ENCODE measurements around the gene OR2L2.
"Not testable (repeated sequence)": the region's sequence is repeated elsewhere in the genome, so short reads cannot be mapped to it uniquely, and the experiment has no call there.

Gene OR2L2

GRCh38 chr1:248029770-248030169, at the start of gene OR2L2:
OR2L2 (plus strand) TSS chr1:248030070; CDS start chr1:248038268, 8,198 bp downstream.
- DNase-seq, result no peak

- no peak for DNase-seq
Observed at GRCh38 chr1:247992986-247993385, 36.9 kb upstream of the OR2L2 start.

DNA sequence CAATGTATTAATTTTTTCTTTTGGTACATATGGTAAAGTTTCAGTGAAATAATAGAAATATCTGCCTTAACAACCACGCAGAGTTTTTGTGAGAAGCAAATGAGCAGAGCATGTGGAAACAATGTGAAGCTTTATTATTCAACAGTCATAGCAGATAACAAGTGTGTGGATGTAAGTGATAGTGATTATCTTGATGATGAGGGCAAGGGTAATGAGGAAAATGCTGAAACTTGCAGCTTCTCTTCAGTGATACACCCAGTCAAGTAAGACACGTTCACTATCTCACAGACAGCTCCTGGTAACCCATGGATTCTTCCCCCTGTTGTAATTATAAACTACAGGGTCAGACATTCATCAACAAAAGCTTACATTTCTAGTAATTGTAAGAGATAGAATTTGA, 31.1 kb upstream of the OR2L2 start:
- no peak for DNase-seq

- DNase-seq, result no peak
Observed at GRCh38 chr1:248000169-248000568, 29.7 kb upstream of the OR2L2 start.

DNA sequence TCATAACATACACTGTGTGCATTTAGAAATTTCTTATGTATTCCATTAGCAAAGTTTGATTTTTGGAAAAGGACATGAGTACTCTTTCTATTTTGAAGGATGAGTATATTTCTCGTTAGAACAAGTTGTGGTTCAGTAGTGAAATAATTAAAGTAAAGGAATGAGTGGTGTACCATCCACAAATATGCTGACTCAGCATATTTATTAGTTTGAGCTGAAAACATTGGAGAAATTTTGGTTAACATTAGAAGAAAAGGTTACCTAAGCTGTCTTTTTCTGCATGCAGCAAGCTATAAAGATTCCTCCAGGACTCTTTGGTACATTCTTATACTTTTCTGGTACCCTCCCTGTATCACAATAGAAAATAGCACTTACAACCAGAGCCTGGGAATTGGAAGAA, 22.1 kb upstream of the OR2L2 start:
- no peak for DNase-seq

DNA sequence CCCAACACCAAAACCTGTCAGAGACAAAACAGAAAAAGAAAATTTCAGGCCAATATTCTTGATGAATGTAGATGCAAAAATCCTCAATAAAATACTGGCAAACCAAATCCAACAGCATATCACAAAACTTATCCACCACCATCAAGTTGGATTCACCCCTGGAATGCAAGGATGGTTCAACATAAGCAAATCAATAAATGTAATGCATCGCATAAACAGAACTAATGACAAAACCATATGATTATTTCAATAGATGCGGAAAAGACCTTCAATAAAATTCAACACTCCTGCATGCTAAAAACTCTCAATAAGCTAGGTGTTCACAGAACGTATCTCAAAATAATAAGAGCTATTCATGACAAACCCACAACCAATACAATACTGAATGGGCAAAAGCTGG, 20.2 kb upstream of the OR2L2 start:
- no peak for DNase-seq

- DNase-seq, result no peak
Observed at GRCh38 chr1:248013229-248013710, 16.6 kb upstream of the OR2L2 start, which contains the start of gene OR2L5. OR2L5 (plus strand) TSS chr1:248013660; CDS start chr1:248021948, 8,288 bp downstream.

DNA sequence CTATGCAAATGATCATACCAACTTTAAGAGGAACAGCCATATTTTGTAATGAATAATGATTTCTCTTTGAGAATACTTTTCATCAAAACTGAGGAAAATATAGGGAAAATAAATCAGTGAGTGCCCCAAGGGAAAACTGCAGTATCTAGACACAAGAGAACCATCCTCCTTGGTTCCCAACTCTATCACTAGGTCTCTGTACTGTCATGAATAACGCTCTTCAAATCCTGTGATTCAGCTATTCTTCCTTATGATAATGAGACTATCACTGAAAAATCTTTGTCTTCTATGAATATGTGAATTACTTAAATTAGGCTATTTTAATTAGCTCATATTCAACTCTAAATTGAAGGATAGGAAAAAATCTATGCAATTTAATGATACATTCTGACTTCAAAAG, 14.1 kb upstream of the OR2L2 start:
- no peak for DNase-seq

GRCh38 chr1:248045209-248045608, 15.3 kb downstream of the OR2L2 start:
- DNase-seq, result no peak

DNA sequence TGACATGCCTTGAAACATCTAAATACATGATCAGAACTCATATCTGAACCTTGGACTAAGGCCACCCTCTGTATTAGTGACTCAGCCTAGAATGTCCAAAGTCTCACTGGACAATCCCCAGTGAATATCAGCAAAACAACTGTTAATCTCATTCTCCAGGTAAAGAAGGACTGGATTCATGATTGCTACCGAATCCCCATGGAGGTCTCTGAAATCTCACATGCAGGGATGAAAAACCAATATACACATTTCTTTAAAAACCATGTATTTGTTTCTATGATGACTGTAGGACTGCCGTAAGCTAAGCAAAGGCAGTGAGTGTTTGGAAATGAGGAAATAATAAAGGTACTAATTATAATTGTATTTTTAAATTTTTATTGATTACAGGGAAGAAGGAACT, 16.7 kb downstream of the OR2L2 start, which contains the start of gene OR2L3:
Gene OR2L3, plus strand, starts transcription at position 301 of the 400 bp plus-strand sequence. CDS start 13,846 bp downstream, outside the sequence.
- DNase-seq, result no peak

DNA sequence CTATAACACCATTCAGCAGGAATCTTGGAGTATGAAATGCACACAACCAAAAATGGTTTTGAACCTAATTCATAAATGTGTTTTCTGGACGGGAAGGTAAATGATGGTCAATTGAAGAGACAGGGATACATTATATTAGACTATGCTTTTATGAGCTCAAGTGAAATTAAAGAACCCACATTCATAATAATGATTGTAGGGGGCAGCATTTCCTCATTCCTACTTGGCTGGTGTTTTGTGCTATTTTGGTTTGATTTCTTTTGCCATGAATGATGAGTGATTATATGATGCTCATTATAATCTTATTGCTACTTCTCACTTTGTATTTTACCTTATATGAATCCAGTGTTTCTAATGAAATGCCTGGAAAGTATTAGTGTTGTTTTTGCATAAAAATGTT, 17.1 kb downstream of the OR2L2 start:
- DNase-seq, result no peak

GRCh38 chr1:248054671-248055070, 24.8 kb downstream of the OR2L2 start:
- DNase-seq, result no peak

DNA sequence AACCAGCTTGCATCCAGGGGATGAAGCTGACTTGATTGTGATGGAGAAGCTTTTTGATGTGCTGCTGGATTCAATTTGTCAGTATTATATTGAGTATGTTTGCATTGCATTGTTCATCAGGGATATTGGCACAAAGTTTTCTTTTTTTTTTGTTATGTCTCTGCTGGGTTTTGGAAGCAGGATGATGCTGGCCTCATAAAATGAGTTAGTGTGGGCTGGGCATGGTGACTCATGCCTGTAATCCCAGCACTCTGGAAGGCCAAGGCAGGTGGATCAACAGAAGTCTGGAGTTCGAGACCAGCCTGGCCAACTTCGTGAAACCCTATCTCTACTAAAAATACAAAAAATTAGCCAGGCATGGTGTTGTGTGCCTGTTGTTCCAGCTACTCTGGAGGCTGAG, 25.4 kb downstream of the OR2L2 start:
- no peak for DNase-seq

DNA sequence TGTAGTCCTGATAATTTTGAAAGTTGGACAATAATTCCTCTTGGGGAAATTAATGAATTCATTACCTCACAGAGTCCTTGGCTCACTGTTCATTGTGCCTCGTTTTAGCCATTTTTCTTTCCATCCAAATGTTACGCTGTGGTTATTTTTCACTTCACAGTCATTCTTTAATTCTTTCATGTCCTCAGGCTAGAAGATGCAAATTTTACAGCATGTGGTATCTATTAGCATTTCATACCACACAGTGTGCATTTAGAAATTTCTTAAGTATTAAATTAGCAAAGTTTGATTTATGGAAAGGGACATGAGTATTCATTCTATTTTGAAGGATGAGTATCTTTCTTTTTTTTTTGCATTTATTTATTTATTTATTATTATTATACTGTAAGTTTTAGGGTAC, 35.2 kb downstream of the OR2L2 start:
- DNase-seq, result no peak

DNA sequence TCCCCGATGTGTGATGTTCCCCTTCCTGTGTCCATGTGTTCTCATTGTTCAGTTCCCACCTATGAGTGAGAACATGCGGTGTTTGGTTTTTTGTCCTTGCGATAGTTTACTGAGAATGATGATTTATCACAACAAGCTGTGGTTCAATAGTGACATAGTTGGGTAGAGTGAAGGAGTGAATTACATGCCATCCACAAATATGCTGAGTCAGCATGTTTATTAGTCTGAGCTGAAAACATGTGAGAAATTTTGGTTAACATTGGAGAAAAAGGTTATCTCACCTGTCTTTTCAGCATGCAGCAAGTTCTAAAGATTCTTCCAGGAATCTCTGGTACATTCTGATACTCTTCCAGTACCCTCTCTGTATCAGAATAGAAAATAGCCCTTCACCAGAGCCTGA, 35.7 kb downstream of the OR2L2 start:
- DNase-seq, result no peak

DNA sequence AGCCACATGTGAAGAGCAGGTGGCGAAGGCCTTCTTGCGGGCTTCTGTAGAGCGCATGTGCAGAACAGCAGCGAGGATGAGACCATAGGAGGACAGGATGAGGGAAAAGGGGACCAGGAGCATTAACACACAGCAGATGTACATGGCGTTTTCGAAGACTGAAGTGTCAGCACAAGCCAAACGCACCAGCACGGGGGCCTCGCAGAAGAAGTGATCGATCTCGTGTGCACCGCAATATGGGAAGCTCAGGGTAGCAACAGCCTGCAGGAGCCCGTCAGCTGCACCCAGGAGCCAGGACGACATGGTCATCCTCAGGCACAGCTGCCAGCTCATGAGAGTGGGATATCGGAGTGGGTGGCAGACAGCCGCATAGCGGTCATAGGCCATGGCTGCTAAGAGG, 54.0 kb downstream of the OR2L2 start:
- not testable (repeated sequence) for DNase-seq
